Measurements from ENCODE around the gene SLC9A2.

SLC9A2 gene

GRCh38 chr2:102677244-102678215, 58.2 kb downstream of the SLC9A2 start:
- DNase-seq: no peak

- DNase-seq: no peak
Observed at GRCh38 chr2:102678442-102678841, 59.1 kb downstream of the SLC9A2 start.

- DNase-seq: no peak
Observed at GRCh38 chr2:102686479-102687439, 67.4 kb downstream of the SLC9A2 start.

- DNase-seq: no peak
Observed at GRCh38 chr2:102690012-102690411, 70.7 kb downstream of the SLC9A2 start.

- no peak for DNase-seq
Observed at GRCh38 chr2:102696463-102696862, 77.1 kb downstream of the SLC9A2 start.

- no peak for DNase-seq
Observed at GRCh38 chr2:102698369-102699111, 79.2 kb downstream of the SLC9A2 start.

- no peak for DNase-seq
Observed at GRCh38 chr2:102703305-102703704, 84.0 kb downstream of the SLC9A2 start.

GRCh38 chr2:102703748-102704147, 84.4 kb downstream of the SLC9A2 start:
- DNase-seq: peak in 1 of 2 donors; percentile 7

GRCh38 chr2:102704531-102704930, 85.2 kb downstream of the SLC9A2 start:
- no peak for DNase-seq

- no peak for DNase-seq
Observed at GRCh38 chr2:102707796-102708695, 88.7 kb downstream of the SLC9A2 start.

GRCh38 chr2:102708847-102709559, 89.7 kb downstream of the SLC9A2 start:
- no peak for DNase-seq

GRCh38 chr2:102717308-102718018, 98.1 kb downstream of the SLC9A2 start:
- no peak for DNase-seq

- no peak for DNase-seq
Observed at GRCh38 chr2:102718387-102719316, 99.3 kb downstream of the SLC9A2 start.

- no peak for DNase-seq
Observed at GRCh38 chr2:102724016-102724490, 104.7 kb downstream of the SLC9A2 start.

GRCh38 chr2:102724553-102724952, 105.2 kb downstream of the SLC9A2 start:
- no peak for DNase-seq

- no peak for DNase-seq
Observed at GRCh38 chr2:102726128-102727087, 107.1 kb downstream of the SLC9A2 start.

GRCh38 chr2:102735416-102736109, 116.2 kb downstream of the SLC9A2 start:
- no peak for DNase-seq
